Measurements from ENCODE around the gene CEP131.
A peak's percentile ranks its signal among the peaks of the same experiment; 100 is the strongest.

CEP131 gene

DNA sequence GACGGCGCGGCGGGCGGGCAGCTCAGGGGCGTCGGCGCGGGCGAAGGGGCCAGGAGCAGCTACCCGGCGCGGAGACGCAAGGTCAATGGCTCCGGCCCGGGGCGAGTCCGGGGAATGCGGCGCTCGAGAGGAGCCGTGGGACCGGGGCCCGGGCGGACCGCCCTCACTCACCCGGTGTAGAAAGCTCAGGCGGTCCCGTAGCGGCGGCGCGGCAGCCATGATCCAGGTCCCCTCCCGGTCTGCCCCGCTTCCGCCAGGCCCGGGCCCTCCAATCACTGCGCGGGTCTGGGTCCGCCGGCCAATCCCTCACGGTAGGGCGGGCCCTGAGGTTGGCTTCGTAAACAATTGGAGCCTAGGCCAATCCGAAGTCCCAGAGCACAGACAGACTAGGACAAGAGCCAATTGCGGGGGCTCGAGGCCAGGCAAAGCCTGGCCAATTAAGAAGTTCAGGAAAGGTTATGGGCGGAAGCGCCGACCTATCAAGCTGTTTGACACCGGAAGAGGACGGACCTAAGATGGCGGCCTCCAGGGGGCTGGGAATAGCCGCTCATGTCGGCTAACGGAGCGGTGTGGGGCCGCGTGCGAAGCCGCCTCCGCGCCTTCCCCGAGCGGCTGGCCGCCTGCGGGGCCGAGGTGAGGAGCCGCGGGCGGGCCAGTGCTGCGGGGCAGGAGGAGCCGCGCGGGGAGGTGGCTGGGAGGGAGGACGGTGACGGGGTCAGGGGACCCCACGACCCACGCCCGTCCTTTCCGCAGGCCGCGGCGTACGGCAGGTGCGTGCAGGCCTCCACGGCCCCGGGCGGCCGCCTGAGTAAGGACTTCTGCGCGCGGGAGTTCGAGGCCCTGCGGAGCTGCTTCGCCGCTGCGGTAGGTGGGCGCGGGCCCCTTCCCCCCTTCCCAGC, 16.3 kb upstream of the CEP131 start, which contains the start of the genes NDUFAF8 and TEPSIN:
TSS of gene NDUFAF8 (plus strand) at position 504 of the 899 bp plus-strand sequence. CDS start at position 550, 46 bp downstream.
TSS of gene TEPSIN (minus strand) at position 241 of the 899 bp plus-strand sequence. CDS start at position 219, 22 bp downstream.
- Histone ChIP-seq H2AFZ (ENCODE audit: low read depth, low read length) (peak within 1 kb of the TSS; percentile 83), H3K79me1 (replicated peaks; ENCODE audit: low read length, poor library complexity, severe bottlenecking) (peaks cover 64% of the 10 kb centered on the region), H2BK5ac (ENCODE audit: low read depth, low read length, poor library complexity, severe bottlenecking) (peak within 1 kb of the TSS; percentile 69), H2AK5ac (ENCODE audit: low read length, severe bottlenecking) (peak within 1 kb of the TSS; percentile 13), H3K36me3 (ENCODE audit: control insufficient read depth in 1 of 2, insufficient read depth in 2 of 2, low read depth in 1 of 2, low read length in 2 of 2) (peaks cover 17 to 59% of the 10 kb centered on the region in 2 experiments), H3K9ac (ENCODE audit: low read length) (peak within 1 kb of the TSS; percentile 93), H2BK15ac (ENCODE audit: low read depth, poor library complexity, severe bottlenecking) (peak within 1 kb of the TSS; percentile 56), H2BK120ac (ENCODE audit: low read depth, low read length) (peak within 1 kb of the TSS; percentile 43), H3K14ac (ENCODE audit: low read length in 2 of 2) (peak within 1 kb of the TSS in 1 of 2 experiments; percentile 94), H3K4me1 (ENCODE audit: control insufficient read depth, insufficient read depth, low read depth, low read length) (peaks cover 43% of the 10 kb centered on the region), H3K4ac (ENCODE audit: low read depth in 1 of 2, low read length in 2 of 2) (peak within 1 kb of the TSS; percentile 84 to 88), H3K27me3 (ENCODE audit: control insufficient read depth in 1 of 2, insufficient read depth in 1 of 2, low read length in 2 of 2) (no peaks in the 10 kb centered on the region), H4K91ac (ENCODE audit: low read length) (peak within 1 kb of the TSS; percentile 94), H3K4me3 (ENCODE audit: insufficient read depth in 1 of 2, low read depth in 1 of 2, low read length in 2 of 2) (peak within 1 kb of the TSS; percentile 94 to 98), H3K4me2 (ENCODE audit: low read length, poor library complexity, severe bottlenecking) (peak within 1 kb of the TSS; percentile 92), H4K8ac (ENCODE audit: low read length) (peak within 1 kb of the TSS; percentile 92), H2BK12ac (ENCODE audit: low read length in 2 of 2) (peak within 1 kb of the TSS in 1 of 2 experiments; percentile 21), H3K18ac (ENCODE audit: low read depth in 1 of 2, low read length in 2 of 2) (peak within 1 kb of the TSS; percentile 76 to 92), H3K9me3 (ENCODE audit: control insufficient read depth, low read length) (no peaks in the 10 kb centered on the region), H3K27ac (ENCODE audit: low read length, poor library complexity, severe bottlenecking) (peak within 1 kb of the TSS; percentile 73), H3K23ac (ENCODE audit: low read length in 2 of 2) (peak within 1 kb of the TSS in 1 of 2 experiments; percentile 99)
- peak; percentile 100 for DNase-seq
- under 1% methylated on average over 90 of the region's 100 CpGs for WGBS

DNA sequence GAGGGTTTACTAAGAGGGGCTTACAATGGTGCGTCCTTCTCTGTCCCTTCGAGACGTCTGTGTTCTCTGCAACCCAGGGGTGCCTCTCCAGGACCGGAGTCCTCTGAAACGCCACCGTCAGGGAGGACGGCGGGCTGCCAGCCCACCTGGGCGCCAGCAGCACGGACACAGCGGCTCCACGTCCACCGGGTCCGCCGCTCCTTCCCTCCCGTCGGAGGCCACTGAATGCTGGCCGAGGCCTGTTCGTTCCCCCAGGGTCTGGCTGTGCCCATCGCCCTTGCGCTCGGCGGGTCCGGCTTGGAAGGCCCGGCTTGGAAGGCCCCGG, 15.7 kb upstream of the CEP131 start:
- Histone ChIP-seq H4K8ac (ENCODE audit: low read length) (peak overlapping the region; percentile 82), H2BK120ac (ENCODE audit: low read depth, low read length) (peak overlapping the region; percentile 43), H3K36me3 (ENCODE audit: control insufficient read depth in 1 of 2, insufficient read depth in 2 of 2, low read depth in 1 of 2, low read length in 2 of 2) (peaks cover 17 to 65% of the 10 kb centered on the region in 2 experiments), H3K4ac (ENCODE audit: low read depth in 1 of 2, low read length in 2 of 2) (peak overlapping the region in 1 of 2 experiments; percentile 84), H3K14ac (ENCODE audit: low read length in 2 of 2) (peak overlapping the region in 1 of 2 experiments; percentile 94), H3K4me2 (ENCODE audit: low read length, poor library complexity, severe bottlenecking) (peak overlapping the region; percentile 92), H2AK5ac (ENCODE audit: low read length, severe bottlenecking) (no peak overlapping the region), H3K79me1 (replicated peaks; ENCODE audit: low read length, poor library complexity, severe bottlenecking) (peaks cover 70% of the 10 kb centered on the region), H2BK12ac (ENCODE audit: low read length in 2 of 2) (peak overlapping the region in 1 of 2 experiments; percentile 11), H3K4me1 (ENCODE audit: control insufficient read depth, insufficient read depth, low read depth, low read length) (peaks cover 43% of the 10 kb centered on the region), H2AFZ (ENCODE audit: low read depth, low read length) (peak overlapping the region; percentile 83), H4K91ac (ENCODE audit: low read length) (peak overlapping the region; percentile 81), H3K27me3 (ENCODE audit: control insufficient read depth in 1 of 2, insufficient read depth in 1 of 2, low read length in 2 of 2) (no peaks in the 10 kb centered on the region), H3K27ac (ENCODE audit: low read length, poor library complexity, severe bottlenecking) (no peak overlapping the region), H3K23ac (ENCODE audit: low read length in 2 of 2) (peak overlapping the region in 1 of 2 experiments; percentile 99), H3K18ac (ENCODE audit: low read depth in 1 of 2, low read length in 2 of 2) (peak overlapping the region in 1 of 2 experiments; percentile 74), H3K4me3 (ENCODE audit: insufficient read depth in 1 of 2, low read depth in 1 of 2, low read length in 2 of 2) (peak overlapping the region; percentile 93 to 98), H2BK5ac (ENCODE audit: low read depth, low read length, poor library complexity, severe bottlenecking) (no peak overlapping the region), H3K9me3 (ENCODE audit: control insufficient read depth, low read length) (no peaks in the 10 kb centered on the region), H3K9ac (ENCODE audit: low read length) (peak overlapping the region; percentile 93), H2BK15ac (ENCODE audit: low read depth, poor library complexity, severe bottlenecking) (no peak overlapping the region)
- no peak for DNase-seq
- 1% methylated on average over 26 of the region's 26 CpGs for WGBS

DNA sequence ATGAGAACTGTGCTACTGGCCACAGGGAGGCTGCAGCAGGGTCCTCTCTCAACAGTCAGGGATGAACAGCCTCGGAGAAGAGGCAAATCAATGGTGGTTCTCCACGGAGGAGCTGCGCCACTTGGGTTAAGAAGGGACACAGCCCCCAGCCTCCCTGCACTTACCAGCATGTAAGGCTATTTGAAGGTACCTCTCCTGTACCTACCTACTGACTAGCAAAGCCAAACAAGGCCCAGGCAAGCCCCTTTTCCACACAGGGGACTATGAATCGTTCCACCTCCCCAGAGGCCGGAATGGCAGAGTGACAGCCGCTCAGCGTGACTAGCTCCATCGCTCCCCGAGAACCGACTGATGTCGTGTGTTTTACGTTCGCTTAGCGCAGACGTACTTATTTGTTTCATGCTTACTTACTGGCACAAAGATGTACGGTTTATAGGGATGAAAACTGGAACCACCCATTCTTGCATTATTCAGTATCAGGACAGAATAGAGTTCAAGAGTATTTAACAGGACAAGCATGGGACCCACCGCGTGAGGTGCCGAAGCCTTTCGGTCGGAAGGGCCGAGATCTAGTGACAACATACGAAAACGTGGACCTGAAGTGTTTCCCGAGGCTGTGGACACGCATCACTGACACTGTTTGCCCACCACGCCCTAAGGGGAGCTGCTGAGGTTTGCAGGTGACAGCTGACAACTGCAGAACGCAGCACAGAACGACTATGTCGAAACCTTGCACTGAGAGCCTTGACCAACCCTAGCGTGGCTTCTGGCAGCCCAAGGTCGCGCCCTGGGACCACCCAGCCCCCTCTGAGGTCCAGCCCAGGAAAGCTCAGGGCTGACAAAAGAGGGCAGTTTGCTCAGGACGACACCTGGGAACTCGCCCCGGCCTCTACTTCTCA, 15.1 kb upstream of the CEP131 start:
- no peak overlapping the region for H3K27ac ChIP-seq (ENCODE audit: low read length, poor library complexity, severe bottlenecking)
- no peak overlapping the region for H2BK120ac ChIP-seq (ENCODE audit: low read depth, low read length)
- no peak for DNase-seq
- H3K9me3 ChIP-seq (ENCODE audit: control insufficient read depth, low read length): no peaks in the 10 kb centered on the region
- H3K14ac ChIP-seq (ENCODE audit: low read length in 2 of 2): peak overlapping the region in 1 of 2 experiments; percentile 19
- peak overlapping the region in 1 of 2 experiments; percentile 57 for H3K23ac ChIP-seq (ENCODE audit: low read length in 2 of 2)
- no peaks in the 10 kb centered on the region for H3K27me3 ChIP-seq (ENCODE audit: control insufficient read depth in 1 of 2, insufficient read depth in 1 of 2, low read length in 2 of 2)
- peaks cover 17 to 65% of the 10 kb centered on the region in 2 experiments for H3K36me3 ChIP-seq (ENCODE audit: control insufficient read depth in 1 of 2, insufficient read depth in 2 of 2, low read depth in 1 of 2, low read length in 2 of 2)
- H2AFZ ChIP-seq (ENCODE audit: low read depth, low read length): peak overlapping the region; percentile 15
- peaks cover 71% of the 10 kb centered on the region for H3K79me1 ChIP-seq (replicated peaks; ENCODE audit: low read length, poor library complexity, severe bottlenecking)
- no peak overlapping the region for H2AK5ac ChIP-seq (ENCODE audit: low read length, severe bottlenecking)
- WGBS: 66% methylated on average over 36 of the region's 36 CpGs
- H3K4me2 ChIP-seq (ENCODE audit: low read length, poor library complexity, severe bottlenecking): peak overlapping the region; percentile 92
- no peak overlapping the region for H2BK15ac ChIP-seq (ENCODE audit: low read depth, poor library complexity, severe bottlenecking)
- H4K91ac ChIP-seq (ENCODE audit: low read length): no peak overlapping the region
- H3K9ac ChIP-seq (ENCODE audit: low read length): peak overlapping the region; percentile 93
- no peak overlapping the region for H2BK12ac ChIP-seq (ENCODE audit: low read length in 2 of 2)
- H2BK5ac ChIP-seq (ENCODE audit: low read depth, low read length, poor library complexity, severe bottlenecking): no peak overlapping the region
- peak overlapping the region; percentile 93 to 98 for H3K4me3 ChIP-seq (ENCODE audit: insufficient read depth in 1 of 2, low read depth in 1 of 2, low read length in 2 of 2)
- H3K18ac ChIP-seq (ENCODE audit: low read depth in 1 of 2, low read length in 2 of 2): no peak overlapping the region
- no peak overlapping the region for H4K8ac ChIP-seq (ENCODE audit: low read length)
- H3K4me1 ChIP-seq (ENCODE audit: control insufficient read depth, insufficient read depth, low read depth, low read length): peaks cover 43% of the 10 kb centered on the region
- no peak overlapping the region for H3K4ac ChIP-seq (ENCODE audit: low read depth in 1 of 2, low read length in 2 of 2)
